ENCODE data around the gene AP4E1.

DNA sequence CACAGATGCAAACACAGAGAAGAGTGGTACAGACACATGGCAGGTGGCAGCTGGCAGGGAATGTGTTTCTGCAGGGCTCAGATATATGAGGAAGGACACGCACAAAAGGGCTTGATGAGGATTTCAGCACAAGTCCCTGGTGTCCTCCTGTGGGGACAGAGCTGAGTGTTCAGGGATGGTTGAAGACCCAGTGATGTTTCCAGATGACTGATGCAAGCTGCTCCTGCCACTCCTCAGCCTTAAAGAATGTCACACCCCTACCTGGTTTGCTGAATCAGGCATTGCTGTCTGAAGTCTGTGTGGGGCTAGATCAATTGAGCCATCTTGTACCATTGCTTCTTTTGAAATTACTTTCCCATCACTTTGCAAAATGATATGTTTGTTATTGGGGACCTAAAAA is 146.1 kb downstream of the AP4E1 start:
- no peak for TF ChIP-seq POLR2A (IDR thresholded peaks at IDR 0.05)
- TF ChIP-seq, protein P1, sequence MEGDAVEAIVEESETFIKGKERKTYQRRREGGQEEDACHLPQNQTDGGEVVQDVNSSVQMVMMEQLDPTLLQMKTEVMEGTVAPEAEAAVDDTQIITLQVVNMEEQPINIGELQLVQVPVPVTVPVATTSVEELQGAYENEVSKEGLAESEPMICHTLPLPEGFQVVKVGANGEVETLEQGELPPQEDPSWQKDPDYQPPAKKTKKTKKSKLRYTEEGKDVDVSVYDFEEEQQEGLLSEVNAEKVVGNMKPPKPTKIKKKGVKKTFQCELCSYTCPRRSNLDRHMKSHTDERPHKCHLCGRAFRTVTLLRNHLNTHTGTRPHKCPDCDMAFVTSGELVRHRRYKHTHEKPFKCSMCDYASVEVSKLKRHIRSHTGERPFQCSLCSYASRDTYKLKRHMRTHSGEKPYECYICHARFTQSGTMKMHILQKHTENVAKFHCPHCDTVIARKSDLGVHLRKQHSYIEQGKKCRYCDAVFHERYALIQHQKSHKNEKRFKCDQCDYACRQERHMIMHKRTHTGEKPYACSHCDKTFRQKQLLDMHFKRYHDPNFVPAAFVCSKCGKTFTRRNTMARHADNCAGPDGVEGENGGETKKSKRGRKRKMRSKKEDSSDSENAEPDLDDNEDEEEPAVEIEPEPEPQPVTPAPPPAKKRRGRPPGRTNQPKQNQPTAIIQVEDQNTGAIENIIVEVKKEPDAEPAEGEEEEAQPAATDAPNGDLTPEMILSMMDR (IDR thresholded peaks at IDR 0.05) = no peak

Measured in breast epithelium (tissue), 3 donors.